Tibial nerve (tissue), 4 donors: ENCODE results near the gene OR56A5. TPM values are rescaled to one million over a fixed set of nuclear protein-coding genes. Genes with fewer than 3 reads are reported as not detected.

Experiments
- DNase-seq, 2 donors: peaks; one replicate each; pipeline ENCODE4 v3.0.0-alpha.2; 2019; ENCODE audit warnings: low spot score in 2 of 2
- H3K27ac ChIP-seq, 4 donors: fragments of 200-600 bp; sonication (generic) in 3 of 4; one replicate each; pipeline ENCODE4 v1.5.1; 2017 to 2019; ENCODE audit warnings: mild to moderate bottlenecking in 1 of 4
- H3K27me3 ChIP-seq, 2 donors: fragments of 200-600 bp; sonication (generic) in 1 of 2; one replicate each; pipeline versions ENCODE4 v1.5.1 to v1.6.0; 2017 to 2019
- H3K36me3 ChIP-seq, 3 donors: fragments of 200-600 bp; sonication (generic); one replicate each; pipeline ENCODE4 v1.5.1; 2018 to 2019
- H3K4me1 ChIP-seq, 4 donors: fragments of 200-600 bp; sonication (generic) in 3 of 4; one replicate each; pipeline ENCODE4 v1.5.1; 2017 to 2019
- H3K4me3 ChIP-seq, 4 donors: fragments of 200-600 bp; sonication (generic) in 3 of 4; one replicate each; pipeline ENCODE4 v1.5.1; 2017 to 2019; ENCODE audit warnings: mild to moderate bottlenecking in 1 of 4, moderate library complexity in 1 of 4
- H3K9me3 ChIP-seq, 4 donors: fragments of 200-600 bp; sonication (generic) in 3 of 4; one replicate each; pipeline ENCODE4 v1.5.1; 2017 to 2019
- CTCF ChIP-seq, 5 experiments: fragments of 200-600 bp in 3 of 5; fragments of 450-650 bp in 2 of 5; sonication (generic) in 3 of 5; IDR thresholded peaks; one replicate each; pipeline ENCODE4 v1.5.1; 2016 to 2019; ENCODE audit warnings: antibody characterized with exemption in 5 of 5, mild to moderate bottlenecking in 3 of 5, moderate library complexity in 2 of 5
- EP300 ChIP-seq, 2 donors: sonication (generic); formaldehyde crosslinking; IDR thresholded peaks; one replicate each; pipeline ENCODE4 v1.6.1; 2017; ENCODE audit warnings: antibody characterized with exemption in 2 of 2, mild to moderate bottlenecking in 1 of 2
- POLR2A ChIP-seq, 2 donors: fragments of 450-650 bp; IDR thresholded peaks; one replicate each; pipeline ENCODE4 v1.6.1; 2017; ENCODE audit warnings: antibody characterized with exemption in 2 of 2, mild to moderate bottlenecking in 2 of 2, moderate library complexity in 2 of 2
- WGBS, 2 donors: methylation state at CpG; one replicate each; pipeline ENCODE4 v1.1.5; 2018; 5-methylcytosine and 5-hydroxymethylcytosine counted together
- total RNA-seq, 4 donors: library from RNA; depleted of rRNA; stranded (reverse); fragments of >200 nt; gene quantifications; one replicate each; pipeline ENCODE4 v1.1.0, GENCODE V29; 2016

The OR56A5 gene
- total RNA-seq, 4 donors from 2014 or later: not detected

- TF ChIP-seq EP300 (IDR thresholded peaks at IDR 0.05) (no peak), CTCF (IDR thresholded peaks at IDR 0.05) (no peak)
- DNase-seq: no peak
- Histone ChIP-seq H3K4me1 (no peaks in the 10 kb centered on the region), H3K4me3 (no peak overlapping the region), H3K36me3 (no peaks in the 10 kb centered on the region), H3K27me3 (no peaks in the 10 kb centered on the region), H3K9me3 (no peaks in the 10 kb centered on the region), H3K27ac (no peak overlapping the region)
- 79 to 82% methylated on average over 7 of the region's 7 CpGs for WGBS, 2 donors
Measured at GRCh38 chr11:6002202-6002699, 34.0 kb upstream of the OR56A5 start.

- no peaks in the 10 kb centered on the region for H3K27me3 ChIP-seq
- no peaks in the 10 kb centered on the region for H3K9me3 ChIP-seq
- H3K36me3 ChIP-seq: no peaks in the 10 kb centered on the region
- 90 to 91% methylated on average over 6 to 14 of the region's 14 CpGs for WGBS, 2 donors
- TF ChIP-seq POLR2A (IDR thresholded peaks at IDR 0.05) (no peak), EP300 (IDR thresholded peaks at IDR 0.05) (no peak), CTCF (IDR thresholded peaks at IDR 0.05) (no peak)
- no peak for DNase-seq
- no peak overlapping the region for H3K4me3 ChIP-seq
- no peaks in the 10 kb centered on the region for H3K4me1 ChIP-seq
- no peak overlapping the region for H3K27ac ChIP-seq
Measured at GRCh38 chr11:5994791-5995190, 26.5 kb upstream of the OR56A5 start.

DNA sequence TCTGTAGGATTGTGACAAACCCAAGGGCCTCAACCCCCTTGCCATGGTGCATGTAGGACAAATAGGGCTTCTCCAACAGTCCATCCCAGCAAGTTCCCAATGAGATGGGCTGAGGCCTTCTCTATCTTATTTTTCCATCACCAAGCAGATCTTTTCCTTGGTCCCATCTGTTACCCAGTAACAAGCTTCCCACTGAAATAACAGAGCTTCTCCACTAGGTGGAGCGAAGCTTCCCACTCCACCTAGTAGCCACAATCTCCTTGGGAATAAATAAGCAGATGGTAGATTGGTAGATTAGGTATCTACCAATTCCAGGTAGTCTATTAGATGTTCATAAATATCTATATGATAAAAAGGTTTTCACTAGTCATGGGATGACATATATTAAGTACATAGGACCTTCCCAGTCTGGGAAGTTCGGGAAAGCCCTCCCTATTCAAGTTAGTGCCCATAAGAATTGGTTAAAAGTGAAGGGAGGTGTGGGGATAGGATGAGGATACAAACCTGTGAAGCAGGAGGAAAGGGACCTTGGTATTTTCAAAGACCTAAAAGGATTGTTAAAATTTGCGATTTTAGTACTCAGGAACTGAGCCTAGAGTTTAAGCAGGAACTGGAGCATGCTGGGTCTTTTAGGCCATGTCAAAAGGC lies 24.4 kb upstream of the OR56A5 start:
- peak in 3 of 5 experiments; percentile 6 to 45 (median 27) for TF ChIP-seq CTCF (IDR thresholded peaks at IDR 0.05)
- no peak for TF ChIP-seq POLR2A (IDR thresholded peaks at IDR 0.05)
- TF ChIP-seq EP300 (IDR thresholded peaks at IDR 0.05): no peak
- 65 to 66% methylated on average over 3 of the region's 3 CpGs for WGBS, 2 donors
- no peak overlapping the region for H3K4me3 ChIP-seq
- H3K27me3 ChIP-seq: no peaks in the 10 kb centered on the region
- H3K4me1 ChIP-seq: no peaks in the 10 kb centered on the region
- H3K36me3 ChIP-seq: no peaks in the 10 kb centered on the region
- H3K27ac ChIP-seq: no peak overlapping the region
- no peak for DNase-seq
- H3K9me3 ChIP-seq: no peaks in the 10 kb centered on the region

GRCh38 chr11:5992150-5992549 lies 23.9 kb upstream of the OR56A5 start:
- Histone ChIP-seq H3K9me3 (no peaks in the 10 kb centered on the region), H3K27me3 (no peaks in the 10 kb centered on the region), H3K4me1 (no peaks in the 10 kb centered on the region), H3K36me3 (no peaks in the 10 kb centered on the region), H3K27ac (no peak overlapping the region), H3K4me3 (no peak overlapping the region)
- no peak for TF ChIP-seq CTCF (IDR thresholded peaks at IDR 0.05)
- TF ChIP-seq EP300 (IDR thresholded peaks at IDR 0.05): no peak
- TF ChIP-seq POLR2A (IDR thresholded peaks at IDR 0.05): no peak
- no peak for DNase-seq
- 52 to 63% methylated on average over 3 of the region's 3 CpGs for WGBS, 2 donors

DNA sequence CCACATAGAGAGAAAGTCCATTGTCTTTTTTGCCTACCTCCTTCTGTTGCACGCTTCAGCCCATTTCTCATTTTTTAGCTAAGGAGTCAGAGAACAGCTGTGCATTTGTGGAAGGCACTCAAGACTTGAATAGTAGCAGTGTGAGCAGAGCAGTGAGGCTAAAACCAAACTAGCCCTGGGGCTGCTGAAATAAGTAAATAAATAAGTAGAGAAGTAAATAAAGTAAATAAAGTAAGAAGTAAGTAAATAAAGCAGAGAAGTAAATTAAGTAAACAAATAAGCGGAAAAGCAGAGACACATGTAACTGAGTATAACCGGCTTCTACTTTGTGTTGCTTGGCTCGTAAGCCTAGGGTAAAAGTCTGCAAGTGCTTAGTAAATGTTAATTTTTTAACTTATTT lies 20.9 kb upstream of the OR56A5 start:
- H3K9me3 ChIP-seq: no peaks in the 10 kb centered on the region
- H3K36me3 ChIP-seq: no peaks in the 10 kb centered on the region
- no peak overlapping the region for H3K4me3 ChIP-seq
- no peak overlapping the region for H3K27ac ChIP-seq
- 82% methylated on average over 4 of the region's 4 CpGs for WGBS, 2 donors
- no peak for DNase-seq
- H3K27me3 ChIP-seq: no peaks in the 10 kb centered on the region
- no peak for TF ChIP-seq CTCF (IDR thresholded peaks at IDR 0.05)
- H3K4me1 ChIP-seq: no peaks in the 10 kb centered on the region
